ENCODE results near the gene SAMD3.

- TF ChIP-seq POLR2AphosphoS5 (IDR thresholded peaks at IDR 0.05; ENCODE audit: insufficient read depth, low read depth, low read length), result no peak
- no peak for TF ChIP-seq CTCF (IDR thresholded peaks at IDR 0.05; ENCODE audit: extremely low read depth in 1 of 2, insufficient read depth in 1 of 2, low read depth in 1 of 2, low read length in 2 of 2)
- no peak for TF ChIP-seq POLR2A (IDR thresholded peaks at IDR 0.05; ENCODE audit: low read depth, low read length)
- no peak for TF ChIP-seq EZH2 (IDR thresholded peaks at IDR 0.05; ENCODE audit: borderline replicate concordance, low read depth, low read length, severe bottlenecking)
- TF ChIP-seq, protein P1, sequence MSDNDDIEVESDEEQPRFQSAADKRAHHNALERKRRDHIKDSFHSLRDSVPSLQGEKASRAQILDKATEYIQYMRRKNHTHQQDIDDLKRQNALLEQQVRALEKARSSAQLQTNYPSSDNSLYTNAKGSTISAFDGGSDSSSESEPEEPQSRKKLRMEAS (IDR thresholded peaks at IDR 0.05; ENCODE audit: insufficient read depth, insufficient read length), result no peak
- no peak for TF ChIP-seq MYC (IDR thresholded peaks at IDR 0.05; ENCODE audit: low read depth, low read length)
- TF ChIP-seq JUN (IDR thresholded peaks at IDR 0.05; ENCODE audit: borderline replicate concordance, insufficient read depth, insufficient read length, low read depth), result no peak
- TF ChIP-seq FOS (IDR thresholded peaks at IDR 0.05; ENCODE audit: borderline replicate concordance, insufficient read depth, low read length), result no peak
- no peak for TF ChIP-seq GATA2 (IDR thresholded peaks at IDR 0.05; ENCODE audit: insufficient read depth, insufficient read length, low read depth, low read length)
Observed at GRCh38 chr6:130107710-130108109, 115.0 kb downstream of the SAMD3 start.

Data from endothelial cell of umbilical vein (primary cell).